Measurements from ENCODE around the gene DGLUCY.

DNA sequence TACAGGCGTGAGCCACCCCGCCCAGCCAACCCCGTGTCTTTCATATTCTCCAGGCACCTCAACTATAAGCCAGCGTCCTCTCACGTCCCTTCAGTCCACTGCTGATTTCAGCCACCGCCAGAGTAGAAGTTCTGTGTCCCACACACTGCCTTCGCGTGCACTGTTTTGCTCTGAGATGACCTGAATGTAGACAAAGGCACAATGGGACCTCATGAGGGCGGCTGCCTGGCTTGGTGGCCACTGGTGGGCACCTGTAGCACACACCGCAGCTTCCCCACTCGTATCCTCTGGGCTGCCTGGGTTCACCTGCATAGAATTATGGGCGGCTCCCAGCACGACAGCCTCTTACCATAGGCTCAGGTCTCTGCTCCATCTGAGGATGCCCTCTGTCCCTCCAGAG, 73.4 kb downstream of the DGLUCY start:
- TF ChIP-seq CTCF (IDR thresholded peaks at IDR 0.05) (no peak), POLR2A (IDR thresholded peaks at IDR 0.05) (no peak), POLR2AphosphoS5 (IDR thresholded peaks at IDR 0.05) (no peak)

All from breast epithelium (tissue), 3 donors.